T-helper 2 cell treated with Interferon-gamma antibody and Interleukin-4, amounts not matched to agents 100 ng/mL and 5 ng/mL, for 36 hours (primary cell): Measurements from ENCODE around the gene MATN1. TPM values are rescaled to one million over a fixed set of nuclear protein-coding genes. Genes with fewer than 3 reads are reported as not detected.

Experiments
- intact Hi-C: fragments of 100-400 bp; cut with micrococcal nuclease; formaldehyde crosslinking; loops from one replicate; pipeline ENCODE4 v1.15.1; 2023
- total RNA-seq: library from RNA; stranded (reverse); gene quantifications from 2 replicates; pipeline ENCODE4 v1.2.3, GENCODE V29; 2022

Gene MATN1
- total RNA-seq, 1 donor from 2014 or later = not detected

DNA sequence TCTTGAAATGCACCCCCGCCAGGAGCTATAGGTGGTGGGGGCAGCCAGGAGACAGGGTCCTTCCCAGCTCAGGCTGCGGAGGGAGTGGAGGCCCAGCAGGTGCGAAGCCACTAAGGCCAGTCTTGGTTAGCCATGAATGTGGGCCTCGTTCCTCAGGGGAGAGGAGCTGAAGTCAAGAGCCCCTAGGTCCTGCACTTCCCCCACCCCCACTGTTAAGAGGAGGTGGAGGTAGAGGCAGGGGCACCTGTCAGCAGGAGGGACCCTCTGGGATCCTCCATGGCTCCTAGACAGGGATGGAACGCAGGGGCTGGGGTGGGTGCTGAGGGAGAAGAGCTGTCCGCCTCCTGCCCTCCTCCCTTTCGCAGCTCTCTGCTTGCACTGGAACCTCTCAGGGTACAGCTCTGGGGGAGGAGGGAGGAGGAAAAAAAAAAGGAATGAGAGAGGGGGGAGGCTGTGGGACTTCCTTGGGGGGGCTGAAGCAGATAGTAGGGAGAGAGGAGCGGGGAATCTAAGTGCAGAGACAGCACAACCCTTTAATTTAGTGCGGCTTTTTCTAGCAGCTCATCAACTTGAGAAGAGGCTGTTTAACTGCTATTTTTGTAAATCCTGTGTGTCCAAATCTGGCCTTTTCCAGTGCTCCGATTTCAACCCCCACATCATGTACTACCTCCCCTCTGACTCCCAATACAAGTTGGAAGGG is 37.0 kb downstream of the MATN1 start:
- intact Hi-C loops = no loop called here

DNA sequence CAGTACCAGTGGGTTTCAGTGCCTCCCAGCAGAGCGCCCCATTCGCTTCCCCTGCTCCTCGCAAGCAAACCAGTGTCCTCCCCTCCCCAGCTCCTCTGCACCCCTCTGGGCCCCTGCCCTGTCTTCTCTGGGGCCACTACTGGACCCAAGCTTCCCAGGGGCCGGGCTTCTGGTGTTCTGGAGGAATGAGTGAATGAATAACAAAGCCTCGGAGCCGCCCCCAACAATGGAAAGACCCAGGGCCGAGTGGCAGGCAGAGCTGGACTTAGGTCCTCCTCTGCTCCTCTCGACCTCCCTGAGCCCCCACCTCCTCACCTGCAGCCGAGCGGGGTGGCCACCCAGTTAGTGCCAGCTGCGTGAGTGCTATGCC is 37.6 kb downstream of the MATN1 start:
- intact Hi-C loops = no loop called here

DNA sequence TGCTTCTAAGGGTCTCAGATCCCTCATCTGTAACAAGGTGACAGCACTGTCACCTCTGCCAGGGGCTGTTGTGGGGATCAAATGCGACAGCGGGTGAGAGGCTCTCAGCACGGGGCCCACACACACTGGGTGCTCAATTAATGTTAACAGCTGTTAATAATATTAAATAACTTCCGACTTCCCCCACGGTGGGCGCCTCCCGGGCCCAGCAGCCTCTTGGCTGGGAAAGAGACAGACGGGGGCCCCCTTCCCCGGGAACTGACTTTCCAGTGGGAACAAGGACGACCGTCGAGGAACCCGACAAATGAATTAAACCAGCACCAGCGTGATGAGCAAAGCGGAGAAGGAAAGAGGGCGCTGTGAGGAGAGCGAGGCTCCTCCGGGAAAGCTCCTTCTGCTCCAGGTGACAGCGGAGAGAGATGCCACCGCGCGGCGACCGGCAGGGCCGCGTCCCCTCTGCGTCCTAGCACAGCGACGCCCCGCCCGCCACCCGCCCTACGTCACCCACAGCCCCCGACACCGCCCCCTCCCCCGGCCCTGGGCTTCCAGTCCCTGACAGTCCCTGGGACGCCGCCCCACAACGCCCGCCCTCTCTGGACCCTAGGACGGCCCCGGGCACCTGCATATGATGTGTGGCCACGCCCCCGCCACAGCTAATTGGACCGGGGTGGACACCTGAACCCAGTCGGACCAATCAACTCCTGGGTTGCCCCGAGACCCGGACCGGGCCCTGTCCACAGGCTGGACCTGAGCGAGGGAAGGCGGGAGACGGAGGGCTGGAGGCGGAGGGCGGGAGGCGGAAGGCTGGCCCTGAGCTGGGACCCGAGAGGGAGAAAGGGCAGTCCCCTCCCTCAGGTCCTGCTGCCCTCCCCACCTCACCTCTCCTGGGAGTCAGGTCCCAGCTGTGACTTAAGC is 38.2 kb downstream of the MATN1 start:
- intact Hi-C loops = no loop called here

DNA sequence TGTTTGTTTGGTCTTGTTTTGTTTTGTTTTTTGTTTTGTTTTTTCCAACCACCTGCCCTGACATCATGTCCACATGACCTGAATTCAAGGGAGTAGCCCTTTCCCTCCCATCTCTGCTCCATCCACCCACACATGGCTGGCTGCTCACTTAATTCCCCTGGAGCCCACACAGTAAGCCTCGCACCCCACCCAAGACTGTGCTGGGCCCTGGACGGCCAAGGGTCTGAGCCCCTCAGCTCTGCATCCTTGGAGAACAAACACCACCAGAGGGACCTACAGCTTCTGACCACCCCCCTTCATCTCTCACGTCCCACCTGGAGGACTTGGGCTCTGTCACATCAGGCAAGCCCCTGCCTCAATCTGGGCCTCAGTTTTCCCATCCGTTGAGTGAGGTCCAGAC is 39.1 kb downstream of the MATN1 start:
- intact Hi-C loops = no loop called here

DNA sequence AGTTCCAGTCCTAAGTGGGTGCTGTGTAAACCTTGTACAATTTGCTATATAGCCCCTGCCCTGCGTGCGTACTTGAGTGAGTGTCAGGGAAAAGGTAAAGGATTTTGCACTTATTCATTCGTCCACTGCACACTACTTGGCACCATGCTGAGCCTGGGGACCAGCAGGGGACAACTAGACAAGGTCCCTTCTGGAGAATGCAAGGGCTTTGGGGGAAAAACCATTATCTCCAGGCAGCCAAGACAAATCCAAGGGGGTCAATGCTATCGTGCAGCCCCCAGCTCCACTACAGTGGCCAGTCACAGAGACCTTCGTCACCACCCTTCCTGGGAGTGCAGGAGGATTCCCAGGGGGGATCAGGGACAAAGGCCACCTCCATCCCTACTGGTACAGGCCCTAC is 39.7 kb downstream of the MATN1 start:
- intact Hi-C loops = no loop called here

DNA sequence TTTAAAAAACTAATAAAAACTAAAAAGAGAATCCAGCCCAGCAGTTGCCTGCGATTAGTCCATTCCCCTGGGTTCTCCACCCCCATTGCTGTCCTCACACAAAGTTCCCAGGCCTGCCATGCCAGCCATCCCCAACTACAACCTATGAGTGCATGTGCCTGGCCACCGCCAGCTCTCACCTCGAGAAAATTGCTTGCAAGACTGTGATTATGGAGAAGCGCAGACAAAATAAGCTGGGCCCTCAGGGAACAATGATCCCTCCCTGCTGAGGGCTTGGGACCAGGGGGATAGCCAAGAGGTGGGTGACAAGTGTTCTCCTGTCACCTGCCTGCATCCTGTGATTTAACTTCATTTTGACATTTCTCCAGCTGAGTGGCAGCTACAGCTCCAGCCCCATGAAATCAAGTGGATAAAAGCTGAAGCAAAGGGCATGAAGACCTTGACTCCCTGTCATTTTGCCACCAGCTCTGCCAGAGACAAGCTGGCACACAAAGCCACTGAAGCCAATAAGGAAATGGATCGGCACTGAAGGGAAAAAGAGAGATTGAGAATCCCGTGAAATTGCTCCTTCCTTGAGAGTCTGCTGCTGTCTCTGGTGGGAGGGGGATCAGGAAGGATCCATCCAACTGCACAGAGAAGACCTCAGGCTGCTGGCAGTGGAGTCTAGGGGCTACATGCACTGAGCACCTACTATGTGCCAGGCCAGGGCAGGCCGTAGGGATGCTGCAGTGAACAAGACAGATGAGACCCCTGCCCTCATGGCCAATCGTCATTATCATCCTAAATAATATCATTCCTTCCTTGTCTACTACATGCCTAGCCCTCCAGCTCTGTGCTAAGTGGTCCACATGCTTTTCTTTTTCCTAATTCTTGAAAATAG is 40.7 kb downstream of the MATN1 start:
- intact Hi-C loops = no loop called here

DNA sequence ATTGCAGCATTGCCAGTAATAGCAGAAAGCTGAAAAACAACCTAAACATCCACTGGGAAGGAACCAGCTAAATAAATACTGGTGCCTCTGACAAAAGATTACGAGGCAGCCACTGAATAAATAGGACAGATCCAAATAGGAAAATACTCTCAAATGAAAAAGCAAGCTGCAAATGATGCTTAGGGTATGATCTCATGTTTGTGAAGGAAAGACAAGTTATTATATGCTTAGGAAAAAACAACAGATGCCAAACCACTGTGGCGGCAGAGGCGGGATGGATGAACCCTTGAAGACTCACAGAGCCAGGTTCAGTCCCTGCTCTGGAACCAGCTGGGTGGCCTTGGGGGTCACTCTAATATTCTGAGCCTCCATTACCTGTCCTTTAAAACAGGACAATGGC is 41.6 kb downstream of the MATN1 start:
- intact Hi-C loops = no loop called here

DNA sequence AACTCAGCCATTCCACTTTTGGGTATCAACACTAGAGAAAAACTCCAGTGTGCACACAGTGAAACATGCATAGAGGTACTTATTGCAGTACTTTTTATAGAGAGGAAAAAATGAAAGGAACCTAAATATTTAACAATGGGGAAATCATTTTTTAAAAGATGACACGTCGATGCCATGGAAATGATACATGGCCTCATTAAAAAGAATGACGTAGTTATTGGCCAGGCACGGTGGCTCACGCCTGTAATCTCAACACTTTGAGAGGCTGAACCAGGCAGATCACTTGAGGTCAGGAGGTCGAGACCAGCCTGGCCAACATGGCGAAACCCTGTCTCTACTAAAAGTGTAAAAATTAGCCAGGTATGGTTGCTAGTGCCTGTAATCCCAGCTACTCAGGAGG is 42.5 kb downstream of the MATN1 start:
- intact Hi-C loops = no loop called here

DNA sequence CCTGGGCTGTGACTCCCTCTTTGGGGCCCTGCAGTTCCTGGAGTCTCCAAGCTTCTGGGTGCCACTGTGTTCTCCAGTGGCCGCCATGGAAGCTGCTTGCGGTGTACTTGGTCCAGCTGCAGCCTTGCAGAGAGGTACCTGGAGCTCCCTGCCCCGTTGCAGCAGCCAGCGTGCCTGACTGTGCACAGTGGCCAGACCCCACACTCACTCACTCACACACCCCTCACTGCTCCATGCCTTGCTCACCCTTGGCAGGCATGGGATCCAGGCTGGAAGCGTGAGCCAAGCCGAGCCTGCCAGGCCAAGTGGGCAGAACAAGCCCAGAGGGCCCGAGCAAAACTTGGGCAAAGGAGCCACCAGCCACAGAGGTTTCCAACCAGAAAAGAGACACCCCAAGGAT is 43.0 kb downstream of the MATN1 start:
- intact Hi-C loops = no loop called here

DNA sequence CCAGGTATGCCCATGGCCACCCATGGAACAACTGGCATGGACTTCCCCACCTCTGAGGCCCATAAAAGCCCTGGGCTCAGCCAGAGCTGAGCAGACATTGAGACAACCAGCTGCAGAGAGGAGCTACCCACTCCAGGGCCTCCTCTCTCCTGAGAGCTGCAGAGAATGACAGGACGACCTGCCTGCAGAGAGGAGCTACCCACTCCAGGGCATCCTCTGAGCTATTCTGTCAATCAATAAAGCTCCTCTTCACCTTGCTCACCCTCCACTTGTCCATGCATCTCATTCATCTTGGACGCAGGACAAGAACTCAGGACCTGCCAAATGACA is 43.4 kb downstream of the MATN1 start:
- intact Hi-C loops = no loop called here

DNA sequence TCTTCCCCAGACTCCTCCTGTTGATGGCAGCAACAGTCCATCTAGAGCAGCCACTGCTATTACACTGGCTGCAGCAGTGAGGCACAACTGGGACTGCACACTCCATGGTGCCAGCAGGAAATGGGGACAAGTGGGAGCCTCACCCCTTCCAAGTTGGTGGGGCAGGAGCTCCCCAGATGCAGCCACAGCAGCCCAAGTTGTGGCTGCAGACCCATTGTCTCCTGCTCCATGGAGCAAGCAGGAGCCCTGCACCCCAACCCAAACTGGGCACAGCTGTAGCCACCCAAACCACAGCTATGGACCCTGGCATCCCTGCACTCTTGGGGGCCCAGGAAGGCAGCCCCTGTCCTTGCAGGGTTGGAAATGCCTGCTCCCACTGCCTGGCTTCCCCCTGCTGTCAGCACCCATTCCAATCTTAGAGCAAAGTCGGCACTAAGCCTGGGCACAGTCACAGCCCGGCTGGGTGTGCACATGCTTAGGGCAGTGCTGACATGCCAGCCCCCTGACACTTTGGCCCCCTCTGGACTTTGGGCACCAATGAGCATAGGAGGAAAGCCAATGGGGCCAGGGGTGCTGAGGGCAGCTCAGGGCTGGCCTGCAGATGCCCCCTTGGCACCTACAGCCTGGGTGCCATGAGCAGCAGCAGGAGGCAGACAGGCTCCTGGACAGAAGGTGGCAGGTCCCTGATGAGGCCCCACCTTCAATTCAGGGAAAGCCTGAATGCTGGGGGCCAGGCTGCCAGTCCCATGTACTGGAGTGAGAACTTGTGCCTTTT is 44.0 kb downstream of the MATN1 start:
- intact Hi-C loops = no loop called here

DNA sequence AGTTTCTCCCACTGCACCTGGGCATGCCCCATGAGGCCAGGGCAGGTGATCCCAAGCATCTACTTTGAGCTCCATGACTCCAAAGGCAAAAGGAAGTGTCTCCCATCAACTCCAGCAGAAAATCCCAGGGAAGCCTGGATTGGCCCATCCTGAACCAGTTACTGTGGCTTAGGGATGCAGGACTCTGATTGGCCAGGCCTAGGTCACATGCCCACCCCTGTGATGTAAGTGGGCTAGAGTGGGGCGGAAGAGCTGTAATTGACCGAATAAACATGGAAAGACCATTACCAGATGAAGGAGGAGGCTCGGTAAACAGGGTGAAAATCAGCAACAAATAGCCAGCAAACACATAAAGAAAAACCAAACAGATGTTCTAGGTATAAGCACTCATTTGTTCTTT is 45.2 kb downstream of the MATN1 start:
- intact Hi-C loops = no loop called here

DNA sequence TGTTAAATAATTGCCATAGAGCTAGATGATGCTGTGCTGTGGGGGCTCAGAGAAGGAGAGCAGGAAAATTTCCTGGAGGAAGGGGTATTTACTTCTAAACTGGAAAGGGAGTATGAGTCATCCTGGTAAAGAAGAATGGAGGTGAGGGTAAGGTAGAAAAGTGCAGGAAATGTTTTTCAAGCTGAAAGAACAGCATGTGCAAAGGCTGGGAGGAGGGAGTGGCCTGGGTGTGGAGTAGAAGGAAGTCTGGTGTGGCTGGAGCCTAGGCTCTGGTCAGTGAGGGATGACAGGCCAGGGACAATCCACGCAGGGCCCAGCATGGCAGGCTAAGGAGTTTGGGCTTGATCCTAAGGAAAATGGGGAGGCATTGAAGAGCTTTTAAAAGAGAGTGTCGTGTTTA is 45.9 kb downstream of the MATN1 start:
- intact Hi-C loops = no loop called here

DNA sequence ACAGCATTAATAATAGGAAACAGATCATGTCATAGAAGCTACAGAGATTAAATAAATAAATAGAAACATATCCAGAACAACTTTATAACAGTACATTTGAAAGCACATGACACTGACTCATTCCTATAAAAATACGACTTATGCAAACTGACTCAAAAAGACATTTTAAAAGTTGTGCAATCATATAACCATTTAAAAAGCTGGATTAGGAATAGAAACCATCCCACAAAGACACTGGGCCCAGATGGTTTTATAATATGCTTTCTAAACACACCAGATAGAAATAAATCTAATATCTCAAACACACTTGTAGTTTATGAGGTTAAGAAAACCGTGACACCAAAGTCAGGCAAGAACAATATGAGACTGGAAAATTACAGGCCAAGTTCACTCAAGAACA is 47.6 kb downstream of the MATN1 start:
- intact Hi-C loops = no loop called here

DNA sequence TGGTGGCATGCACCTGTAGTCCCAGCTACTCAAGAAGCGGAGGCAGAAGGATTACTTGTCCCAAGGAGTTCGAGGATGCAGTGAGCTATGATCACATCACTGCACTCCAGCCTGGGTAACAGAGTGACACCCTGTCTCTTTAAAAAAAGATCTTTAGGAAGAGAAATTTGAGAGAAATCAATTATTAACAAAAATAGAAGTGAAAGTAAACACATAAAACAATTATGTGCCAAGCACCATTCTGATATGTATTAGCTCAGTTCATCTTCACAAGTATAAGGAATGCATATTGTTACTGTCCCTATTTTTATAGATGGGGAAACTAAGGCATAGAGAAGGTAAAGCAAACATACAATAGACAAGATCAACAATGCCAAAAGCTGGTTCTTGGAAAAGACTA is 48.1 kb downstream of the MATN1 start:
- intact Hi-C loops = no loop called here

DNA sequence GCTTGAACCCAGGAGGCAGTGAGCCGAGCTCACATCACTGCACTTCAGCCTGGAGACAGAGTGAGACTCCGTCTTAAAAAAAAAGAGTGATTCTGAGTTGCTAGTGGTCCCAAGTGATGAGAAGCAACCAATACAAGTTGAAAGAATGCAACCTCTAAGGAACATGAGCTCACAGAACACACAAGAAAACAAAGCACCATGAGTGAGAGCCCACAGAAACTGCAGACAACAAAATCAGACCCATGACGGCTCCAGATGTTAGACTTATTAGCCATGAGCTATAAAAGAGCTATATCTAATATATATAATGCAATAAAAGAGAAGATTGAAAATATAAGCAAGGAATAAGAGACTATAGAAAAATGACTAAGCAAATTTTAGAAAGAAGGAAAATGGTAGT is 50.0 kb downstream of the MATN1 start:
- intact Hi-C loops = no loop called here

DNA sequence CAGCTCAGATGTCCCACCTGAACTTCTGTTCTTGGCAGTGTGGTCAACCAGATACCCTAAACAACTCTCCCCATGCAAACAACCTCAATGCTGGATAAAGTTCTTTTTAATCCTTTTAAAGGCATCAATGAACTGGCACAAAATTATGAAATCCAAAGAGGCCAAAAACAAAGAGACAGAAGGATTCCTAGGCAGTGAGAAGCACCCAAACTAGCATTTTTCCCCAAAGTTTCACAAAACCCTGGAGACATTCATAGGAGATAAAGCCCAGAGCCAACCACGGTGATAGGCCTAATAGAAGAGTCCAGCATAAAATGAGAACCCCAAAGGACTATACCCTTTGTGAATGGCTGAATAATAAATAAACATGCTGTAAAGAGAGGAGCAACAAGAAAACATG is 50.7 kb downstream of the MATN1 start:
- intact Hi-C loops = no loop called here

DNA sequence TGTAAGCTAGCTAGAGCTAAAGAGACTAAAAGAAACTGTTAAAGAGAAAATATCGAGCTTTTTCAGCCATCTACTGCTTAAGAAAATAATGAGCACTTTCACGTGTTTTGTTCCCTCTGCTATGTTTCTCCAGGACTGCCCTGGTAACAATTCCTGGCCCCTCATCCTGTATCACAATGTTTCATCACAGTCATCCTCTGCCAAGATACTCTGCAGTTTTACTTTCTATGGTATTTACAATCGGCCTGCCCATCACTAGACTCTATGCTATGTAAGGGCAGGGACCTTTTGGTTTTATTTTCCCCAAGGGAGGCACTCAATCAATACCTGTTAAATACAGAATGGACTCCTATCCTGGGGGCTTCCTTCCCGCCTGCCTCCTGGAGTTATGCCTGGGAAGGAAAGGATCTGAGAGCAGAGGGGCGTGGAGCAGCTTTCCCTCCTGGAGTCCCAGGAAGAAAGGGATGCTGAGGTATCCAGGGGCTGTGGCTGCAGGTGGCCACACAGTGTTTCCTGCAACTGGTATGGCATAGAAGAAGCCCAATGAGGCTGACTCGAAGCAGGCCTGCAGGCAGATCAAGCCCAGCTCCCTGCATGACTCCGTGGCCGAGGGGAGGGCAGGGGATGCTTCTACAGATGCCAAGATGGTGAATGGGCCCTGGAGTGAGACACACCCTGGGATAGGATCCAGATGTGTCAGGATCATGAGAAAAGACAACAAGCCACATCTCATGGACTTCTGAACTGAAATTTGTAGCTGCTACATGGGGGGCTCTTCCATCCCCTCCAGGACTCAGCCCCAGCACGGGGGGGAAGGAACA is 52.9 kb downstream of the MATN1 start:
- intact Hi-C loops = no loop called here

DNA sequence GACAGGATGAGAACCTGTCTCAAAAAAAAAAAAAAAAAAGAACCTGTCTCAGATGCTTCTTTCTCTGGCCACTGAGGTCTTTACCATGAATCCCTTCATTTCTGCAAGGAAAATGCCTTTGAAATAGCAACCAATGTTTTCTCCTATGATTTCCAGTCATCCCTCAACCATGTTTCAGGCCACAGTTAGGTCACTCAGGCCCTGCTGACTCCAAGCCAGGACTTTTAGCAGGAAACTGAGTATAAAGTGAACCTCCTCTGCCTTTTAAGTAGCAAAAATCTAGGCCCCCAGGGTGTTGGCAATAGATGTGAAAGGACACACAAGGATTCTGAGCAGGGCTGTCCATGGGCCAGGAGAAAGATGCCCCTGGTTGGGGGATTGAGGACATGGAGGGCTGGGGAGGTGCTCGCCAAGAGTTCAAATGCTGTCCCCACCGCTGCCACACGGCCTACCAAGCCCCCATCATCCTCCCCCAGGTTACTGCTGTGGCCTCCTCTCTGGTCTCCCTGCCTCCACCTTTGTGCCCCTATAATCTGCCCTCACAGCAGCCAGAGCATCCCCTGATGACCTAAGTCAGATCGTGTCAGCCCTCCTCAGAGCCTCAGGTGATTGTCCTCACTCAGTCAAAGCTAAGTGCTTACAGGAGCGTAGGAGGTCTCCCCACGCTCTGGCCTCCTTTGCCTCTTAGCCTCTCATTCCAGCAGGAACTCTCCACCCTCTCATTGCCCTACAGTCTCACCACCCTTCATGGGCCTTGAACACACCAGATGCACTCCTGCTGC is 54.6 kb downstream of the MATN1 start:
- intact Hi-C loops = no loop called here

DNA sequence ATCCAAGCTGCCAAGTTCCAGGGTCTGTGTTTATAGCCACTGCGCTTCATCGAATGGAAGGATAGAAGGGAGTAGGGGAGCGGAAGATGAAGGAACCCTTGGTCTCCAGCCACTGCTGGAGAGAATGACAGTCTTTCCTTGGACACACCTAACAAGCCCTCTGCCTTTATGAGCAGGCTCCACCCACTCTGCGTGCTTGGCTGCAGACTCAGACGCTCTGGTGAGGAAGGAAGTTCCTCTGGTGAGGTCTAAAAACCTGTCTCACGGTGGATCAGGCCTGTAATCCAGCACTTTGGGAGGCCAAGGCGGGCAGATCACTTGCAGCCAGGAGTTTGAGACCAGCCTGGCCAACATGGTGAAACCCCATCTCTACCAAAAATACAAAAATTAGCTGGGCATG is 55.4 kb downstream of the MATN1 start:
- intact Hi-C loops = no loop called here
